Activated CD4-positive, CD25-positive, alpha-beta regulatory T cell treated with anti-CD3 and anti-CD28 coated beads, Interleukin-2, amount 50 U/mL, for 24 hours (primary cell): ENCODE results near the gene CLDN20.
"Not testable (repeated sequence)": the region's sequence is repeated elsewhere in the genome, so short reads cannot be mapped to it uniquely, and the experiment has no call there.

ENCODE experiments used
- ATAC-seq, 2 donors: fragments of 150-1000 bp; cut with Tn5 transposase; one replicate each; pipeline ENCODE4 v1.10.0; 2021; ENCODE audit warnings: mild to moderate bottlenecking in 1 of 2, moderate library complexity in 1 of 2

CLDN20 gene

GRCh38 chr6:155271145-155271544, 7.3 kb downstream of the CLDN20 start:
- no peak for ATAC-seq

GRCh38 chr6:155272353-155273232, 8.8 kb downstream of the CLDN20 start:
- no peak for ATAC-seq

GRCh38 chr6:155273431-155273830, 9.6 kb downstream of the CLDN20 start:
- peak in 1 of 2 donors; percentile 24 for ATAC-seq

- no peak for ATAC-seq
These were observed 10.3 kb downstream of the CLDN20 start for GRCh38 chr6:155274106-155274505.

GRCh38 chr6:155274533-155274932, 10.7 kb downstream of the CLDN20 start:
- no peak for ATAC-seq

- no peak for ATAC-seq
These were observed 12.1 kb downstream of the CLDN20 start for GRCh38 chr6:155275808-155276480.

- ATAC-seq, result no peak
These were observed 12.8 kb downstream of the CLDN20 start for GRCh38 chr6:155276638-155277037.

GRCh38 chr6:155278319-155279049, 14.7 kb downstream of the CLDN20 start:
- ATAC-seq, result no peak

GRCh38 chr6:155284775-155285174, 21.0 kb downstream of the CLDN20 start:
- ATAC-seq, result no peak

GRCh38 chr6:155287762-155288161, 23.9 kb downstream of the CLDN20 start:
- ATAC-seq, result no peak

GRCh38 chr6:155290491-155290890, 26.7 kb downstream of the CLDN20 start:
- no peak for ATAC-seq

- no peak for ATAC-seq
These were observed 27.5 kb downstream of the CLDN20 start for GRCh38 chr6:155291291-155291690.

- no peak for ATAC-seq
These were observed 28.9 kb downstream of the CLDN20 start for GRCh38 chr6:155292711-155293110.

- no peak for ATAC-seq
These were observed 33.9 kb downstream of the CLDN20 start for GRCh38 chr6:155297669-155298068.

- ATAC-seq, result no peak
These were observed 38.1 kb downstream of the CLDN20 start for GRCh38 chr6:155301867-155302266.

GRCh38 chr6:155303361-155303870, 39.6 kb downstream of the CLDN20 start:
- ATAC-seq, result no peak

GRCh38 chr6:155306958-155307357, 43.1 kb downstream of the CLDN20 start:
- no peak for ATAC-seq

GRCh38 chr6:155309150-155309549, 45.3 kb downstream of the CLDN20 start:
- ATAC-seq, result no peak

GRCh38 chr6:155310596-155310995, 46.8 kb downstream of the CLDN20 start:
- no peak for ATAC-seq

- ATAC-seq, result no peak
These were observed 47.3 kb downstream of the CLDN20 start for GRCh38 chr6:155311086-155311485.

GRCh38 chr6:155311583-155311982, 47.8 kb downstream of the CLDN20 start:
- ATAC-seq, result no peak

GRCh38 chr6:155312950-155313349, 49.1 kb downstream of the CLDN20 start:
- ATAC-seq, result not testable (repeated sequence)

- peak; percentile 4 to 8 for ATAC-seq
These were observed 49.8 kb downstream of the CLDN20 start for GRCh38 chr6:155313602-155314091.
